Mesodermal cell (in vitro differentiated cells): ENCODE measurements around the gene PPARG.

Experiments
- H3K27ac ChIP-seq: 2 replicates; pipeline ENCODE4 v1.7.0; 2013; ENCODE audit warnings: mild to moderate bottlenecking, low read depth, low read length, moderate library complexity; ENCODE audit not compliant: severe bottlenecking
- H3K36me3 ChIP-seq: 2 replicates; pipeline ENCODE4 v1.7.1; 2013; ENCODE audit warnings: mild to moderate bottlenecking, low read length, moderate library complexity; ENCODE audit not compliant: control insufficient read depth, insufficient read depth
- H3K4me1 ChIP-seq: one replicate; pipeline ENCODE4 v1.7.1; 2013; ENCODE audit warnings: mild to moderate bottlenecking, low read length; ENCODE audit not compliant: insufficient read depth, control insufficient read depth, poor library complexity, severe bottlenecking
- H3K4me3 ChIP-seq: 2 replicates; pipeline ENCODE4 v1.7.0; 2013; ENCODE audit warnings: low read length, control low read depth, mild to moderate bottlenecking; ENCODE audit not compliant: insufficient read depth, poor library complexity, severe bottlenecking; ENCODE audit errors: extremely low read depth
- H3K9me3 ChIP-seq: 2 replicates; pipeline ENCODE4 v1.7.1; 2013; ENCODE audit warnings: mild to moderate bottlenecking, low read length, moderate library complexity; ENCODE audit not compliant: control insufficient read depth
- WGBS, 2 experiments: methylation state at CpG; one replicate each; pipeline ENCODE4 v1.1.5; 2013; ENCODE audit warnings: missing lambda C conversion rate in 2 of 2; ENCODE audit not compliant: insufficient coverage in 2 of 2; 5-methylcytosine and 5-hydroxymethylcytosine counted together

PPARG gene

GRCh38 chr3:12327021-12327420 is 38.2 kb downstream of the PPARG start:
- WGBS, 2 experiments: 86% methylated on average over 2 of the region's 5 CpGs; no CpG with 5 or more reads in 1 of the 2 experiments
- no peaks in the 10 kb centered on the region for H3K4me1 ChIP-seq
- no peaks in the 10 kb centered on the region for H3K9me3 ChIP-seq
- no peak overlapping the region for H3K27ac ChIP-seq
- no peaks in the 10 kb centered on the region for H3K36me3 ChIP-seq
- H3K4me3 ChIP-seq: no peak overlapping the region

- H3K9me3 ChIP-seq: no peaks in the 10 kb centered on the region
- no peak overlapping the region for H3K4me3 ChIP-seq
- no peak overlapping the region for H3K27ac ChIP-seq
- 74 to 75% methylated on average over 5 of the region's 8 CpGs for WGBS, 2 experiments
- no peaks in the 10 kb centered on the region for H3K36me3 ChIP-seq
- no peaks in the 10 kb centered on the region for H3K4me1 ChIP-seq
Measured at GRCh38 chr3:12328132-12328836, 39.4 kb downstream of the PPARG start.

GRCh38 chr3:12328837-12329462 is 40.1 kb downstream of the PPARG start:
- 90% methylated on average over 2 of the region's 3 CpGs; no CpG with 5 or more reads in 1 of the 2 experiments for WGBS, 2 experiments
- H3K4me3 ChIP-seq: no peak overlapping the region
- no peaks in the 10 kb centered on the region for H3K36me3 ChIP-seq
- H3K27ac ChIP-seq: no peak overlapping the region
- no peaks in the 10 kb centered on the region for H3K4me1 ChIP-seq
- no peaks in the 10 kb centered on the region for H3K9me3 ChIP-seq

- no peak overlapping the region for H3K4me3 ChIP-seq
- 67 to 100% methylated on average over 1 to 2 of the region's 3 CpGs for WGBS, 2 experiments
- no peaks in the 10 kb centered on the region for H3K4me1 ChIP-seq
- no peaks in the 10 kb centered on the region for H3K36me3 ChIP-seq
- H3K27ac ChIP-seq: no peak overlapping the region
- no peaks in the 10 kb centered on the region for H3K9me3 ChIP-seq
Measured at GRCh38 chr3:12334786-12335185, 45.9 kb downstream of the PPARG start.

- 92% methylated on average over 2 of the region's 3 CpGs; no CpG with 5 or more reads in 1 of the 2 experiments for WGBS, 2 experiments
- Histone ChIP-seq H3K27ac (no peak overlapping the region), H3K36me3 (no peaks in the 10 kb centered on the region)
Measured at GRCh38 chr3:12335421-12335820, 46.6 kb downstream of the PPARG start.

GRCh38 chr3:12336099-12336498 is 47.2 kb downstream of the PPARG start:
- H3K9me3 ChIP-seq: no peaks in the 10 kb centered on the region
- no CpG with 5 or more reads among the region's 3 CpGs for WGBS, 2 experiments

More at GRCh38 chr3:12335421-12335820, 46.6 kb downstream of the PPARG start:
- H3K4me1 ChIP-seq: no peaks in the 10 kb centered on the region
- H3K4me3 ChIP-seq: no peak overlapping the region
- H3K9me3 ChIP-seq: no peaks in the 10 kb centered on the region

GRCh38 chr3:12338595-12339546 is 50.0 kb downstream of the PPARG start:
- Histone ChIP-seq H3K4me3 (no peak overlapping the region), H3K9me3 (no peaks in the 10 kb centered on the region), H3K27ac (no peak overlapping the region), H3K36me3 (no peaks in the 10 kb centered on the region), H3K4me1 (no peaks in the 10 kb centered on the region)
- 89 to 94% methylated on average over 2 to 4 of the region's 5 CpGs for WGBS, 2 experiments

More at GRCh38 chr3:12336099-12336498, 47.2 kb downstream of the PPARG start:
- H3K4me1 ChIP-seq: no peaks in the 10 kb centered on the region
- H3K4me3 ChIP-seq: no peak overlapping the region
- H3K27ac ChIP-seq: no peak overlapping the region
- H3K36me3 ChIP-seq: no peaks in the 10 kb centered on the region

GRCh38 chr3:12339701-12340480 is 51.0 kb downstream of the PPARG start:
- Histone ChIP-seq H3K4me3 (no peak overlapping the region), H3K27ac (no peak overlapping the region), H3K9me3 (no peaks in the 10 kb centered on the region), H3K36me3 (no peaks in the 10 kb centered on the region), H3K4me1 (no peaks in the 10 kb centered on the region)
- 97 to 100% methylated on average over 2 of the region's 5 CpGs for whole genome bisulfite sequencing, 2 experiments

- WGBS, 2 experiments: 86% methylated on average over 1 of the region's 2 CpGs; no CpG with 5 or more reads in 1 of the 2 experiments
- Histone ChIP-seq H3K27ac (no peak overlapping the region), H3K4me3 (no peak overlapping the region), H3K4me1 (no peaks in the 10 kb centered on the region), H3K36me3 (no peaks in the 10 kb centered on the region), H3K9me3 (no peaks in the 10 kb centered on the region)
Measured at GRCh38 chr3:12340506-12340905, 51.6 kb downstream of the PPARG start.

GRCh38 chr3:12342151-12342550 is 53.3 kb downstream of the PPARG start:
- no peaks in the 10 kb centered on the region for H3K4me1 ChIP-seq
- H3K27ac ChIP-seq: no peak overlapping the region
- H3K9me3 ChIP-seq: no peaks in the 10 kb centered on the region
- H3K36me3 ChIP-seq: no peaks in the 10 kb centered on the region
- no peak overlapping the region for H3K4me3 ChIP-seq
